Stimulated activated CD8-positive, alpha-beta memory T cell treated with anti-CD3 and anti-CD28 coated beads, Interleukin-4, amount 100 ng/mL, for 1 hour (primary cell): ENCODE data around the gene ZNF705A.
"Not testable (repeated sequence)": the region's sequence is repeated elsewhere in the genome, so short reads cannot be mapped to it uniquely, and the experiment has no call there.

Experiments
- DNase-seq, 2 donors: peaks; one replicate each; pipeline ENCODE4 v3.0.0-alpha.2; 2020; ENCODE audit warnings: low read depth in 2 of 2, low spot score in 1 of 2

Gene ZNF705A

GRCh38 chr12:8184206-8184605 is 27.4 kb downstream of the ZNF705A start:
- not testable (repeated sequence) for DNase-seq

GRCh38 chr12:8188088-8188487 is 31.3 kb downstream of the ZNF705A start:
- DNase-seq, result not testable (repeated sequence)

GRCh38 chr12:8197685-8198308 is 41.0 kb downstream of the ZNF705A start:
- DNase-seq, result not testable (repeated sequence)

DNA sequence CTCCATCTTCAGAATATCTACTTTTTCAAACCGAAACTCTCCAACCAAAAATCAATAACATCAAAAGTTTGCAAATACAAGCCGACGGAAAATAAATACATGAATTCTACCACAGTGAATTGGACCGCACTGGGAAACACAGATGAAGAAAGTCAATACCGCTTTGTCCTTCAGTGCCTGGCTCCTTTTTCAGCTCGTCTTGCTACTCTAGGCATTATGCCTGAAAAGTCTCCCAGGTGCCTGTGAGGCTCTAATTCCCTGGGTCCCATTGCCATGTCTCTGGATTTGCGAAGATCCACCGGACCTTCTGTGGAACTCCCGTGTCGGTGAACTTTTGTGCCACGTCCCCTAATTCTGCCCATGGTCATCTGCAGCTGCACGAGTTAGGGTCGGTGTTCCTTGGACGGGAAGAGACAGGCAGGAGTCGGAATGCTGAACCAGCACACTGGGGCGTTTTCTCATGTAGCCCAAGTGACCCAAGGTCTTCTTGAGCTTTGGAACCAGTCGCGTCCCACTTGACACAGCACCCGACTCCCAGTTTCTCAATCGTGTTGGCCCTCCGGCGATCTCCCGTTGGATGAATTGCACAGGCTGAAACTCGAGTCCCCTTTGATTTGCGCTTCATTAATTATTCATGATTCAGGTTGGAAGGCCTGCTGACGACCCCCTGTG is 62.0 kb downstream of the ZNF705A start:
- not testable (repeated sequence) for DNase-seq

- not testable (repeated sequence) for DNase-seq
Observed at GRCh38 chr12:8221375-8221774, 64.6 kb downstream of the ZNF705A start.

GRCh38 chr12:8221844-8222243 is 65.0 kb downstream of the ZNF705A start:
- DNase-seq, result not testable (repeated sequence)

- not testable (repeated sequence) for DNase-seq
Observed at GRCh38 chr12:8222303-8222702, 65.5 kb downstream of the ZNF705A start.

- DNase-seq, result not testable (repeated sequence)
Observed at GRCh38 chr12:8223646-8224045, 66.8 kb downstream of the ZNF705A start.

DNA sequence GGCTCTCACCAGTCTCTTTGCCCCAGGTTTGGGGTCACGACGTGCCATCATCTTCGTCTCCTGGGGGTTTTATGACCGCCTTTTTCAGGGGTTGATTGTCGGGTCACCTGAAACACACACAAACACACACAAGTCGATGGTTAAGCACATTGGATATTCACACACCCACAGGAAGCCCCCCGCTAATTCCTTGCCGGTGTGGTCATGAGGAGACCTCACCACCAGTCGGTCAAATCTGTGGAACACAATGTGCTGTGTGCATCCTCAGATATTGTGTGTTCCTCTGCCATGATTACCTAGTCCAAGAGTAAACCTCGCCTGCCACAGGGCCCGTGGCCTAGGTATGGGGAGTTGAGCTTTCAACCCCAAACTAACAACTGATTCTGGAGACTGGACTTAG is 68.0 kb downstream of the ZNF705A start:
- DNase-seq, result not testable (repeated sequence)

DNA sequence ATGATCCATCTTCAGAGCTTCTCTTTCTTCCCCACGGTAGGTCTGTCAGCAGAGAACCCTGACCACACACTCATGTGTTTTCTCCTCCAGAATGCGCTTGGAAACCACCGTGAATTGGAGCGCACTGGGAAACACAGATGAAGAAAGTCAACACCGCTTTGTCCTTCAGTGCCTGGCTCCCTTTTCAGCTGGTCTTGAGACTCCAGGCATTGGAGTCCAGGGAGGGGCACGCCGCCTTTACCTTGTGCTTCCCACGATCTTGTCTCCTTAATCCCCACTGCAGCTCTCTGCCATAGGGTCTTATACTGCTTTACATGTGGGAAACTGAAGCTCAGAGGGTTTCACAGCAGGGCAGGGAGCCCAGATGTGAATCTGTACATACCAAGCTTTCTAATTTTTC is 69.5 kb downstream of the ZNF705A start:
- no peak for DNase-seq

DNA sequence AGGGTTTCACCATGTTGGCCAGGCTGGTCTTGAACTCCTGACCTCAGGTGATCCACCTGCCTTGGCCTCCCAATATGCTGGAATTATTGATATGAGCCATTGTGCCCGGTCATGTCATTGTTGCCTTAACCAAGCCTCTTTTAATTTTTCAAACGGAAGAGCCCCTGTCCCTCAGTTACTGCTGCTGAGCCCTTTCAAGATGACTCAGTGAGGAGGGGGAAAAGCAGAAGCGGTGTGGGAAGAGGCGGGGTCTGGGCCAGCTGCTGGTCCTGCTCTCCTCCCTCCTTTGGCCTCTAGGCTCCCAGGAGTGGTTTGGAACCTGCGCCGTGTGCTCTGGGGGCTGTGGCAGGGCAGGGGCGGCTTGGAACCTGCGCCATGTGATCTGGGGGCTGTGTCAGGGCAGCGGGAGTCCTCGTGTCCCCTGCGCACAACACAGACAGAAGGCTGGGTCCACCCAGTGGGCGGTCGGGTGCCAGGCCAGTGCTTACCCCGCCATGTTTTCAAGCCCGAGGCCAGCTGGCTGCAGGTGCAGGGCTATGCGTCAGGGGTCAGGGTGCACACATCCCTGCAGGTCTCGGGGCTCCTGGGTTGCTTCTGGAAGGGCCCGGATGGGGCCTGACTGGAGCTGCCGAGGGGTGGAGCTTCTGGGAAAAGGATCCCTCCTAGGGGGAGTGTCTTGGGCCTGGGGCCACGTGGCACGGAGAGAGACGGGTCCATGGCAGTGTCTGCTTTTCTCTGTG is 70.3 kb downstream of the ZNF705A start, which contains the start of gene FAM90A1:
TSS of gene FAM90A1 (minus strand) at position 627 of the 740 bp plus-strand sequence. CDS start 2,786 bp downstream, outside the sequence.
- DNase-seq, result not testable (repeated sequence)

DNA sequence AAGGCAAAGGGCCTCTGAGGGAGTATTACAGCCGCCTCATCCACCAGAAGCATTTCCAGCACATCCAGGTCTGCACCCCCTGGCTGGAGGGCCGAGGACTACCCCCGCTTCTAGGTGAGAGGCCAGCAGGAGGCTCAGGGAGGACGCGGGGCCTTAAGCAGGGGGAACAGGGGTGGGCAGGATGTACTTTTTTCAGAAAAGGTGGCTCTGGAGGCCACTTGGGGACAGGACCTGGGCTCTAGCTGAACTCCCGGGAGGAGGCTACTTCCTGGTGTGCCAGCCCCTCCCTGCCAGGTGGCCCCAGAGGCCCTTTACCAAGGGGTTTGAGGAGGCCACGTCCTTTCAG is 70.9 kb downstream of the ZNF705A start:
- not testable (repeated sequence) for DNase-seq

GRCh38 chr12:8228607-8229006 is 71.8 kb downstream of the ZNF705A start:
- not testable (repeated sequence) for DNase-seq

DNA sequence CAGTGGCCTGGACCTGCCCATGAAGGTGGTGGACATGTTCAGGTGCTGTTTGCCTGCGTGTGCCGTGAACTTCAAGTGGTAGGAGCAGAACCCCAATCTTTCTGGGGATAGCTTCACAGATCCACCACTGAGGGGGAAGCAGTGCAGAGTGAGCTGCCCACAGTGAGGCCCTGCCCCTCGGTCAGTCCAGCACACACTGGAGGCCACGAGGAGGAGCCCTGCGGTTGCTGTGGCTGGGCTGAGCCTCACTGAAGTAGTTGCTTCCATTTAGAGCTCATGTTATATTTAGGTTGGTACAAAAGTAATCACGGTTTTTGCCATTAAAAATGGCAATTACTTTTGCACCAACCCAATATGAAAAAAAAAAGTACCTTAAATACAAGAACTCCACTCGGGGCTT is 72.7 kb downstream of the ZNF705A start:
- not testable (repeated sequence) for DNase-seq
